Measurements from ENCODE around the gene SPATA20.

Gene SPATA20

DNA sequence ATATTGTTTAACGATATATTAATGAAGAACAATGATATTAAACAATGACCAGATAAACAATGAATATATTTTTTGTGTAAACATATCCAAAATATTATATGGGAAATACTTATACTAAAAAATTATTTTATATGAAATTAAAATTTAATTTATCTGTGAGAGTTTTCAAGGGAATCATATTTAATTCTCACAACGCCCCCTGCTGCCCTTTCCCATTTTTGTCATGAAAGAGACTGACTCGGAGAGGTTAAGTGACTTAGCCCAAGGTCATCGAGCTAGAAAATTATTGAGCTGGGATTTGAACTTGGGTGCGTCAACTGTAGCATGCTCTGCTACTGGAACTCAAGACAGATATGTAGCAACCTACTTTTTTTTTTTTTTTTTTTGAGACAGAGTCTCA lies 45.9 kb upstream of the SPATA20 start:
- Histone ChIP-seq H2BK12ac (ENCODE audit: low read length) (no peak overlapping the region), H3K18ac (ENCODE audit: low read length) (no peak overlapping the region), H2AK5ac (ENCODE audit: low read length) (no peak overlapping the region), H3K27me3 (ENCODE audit: insufficient read depth, low read length) (peaks cover 2% of the 10 kb centered on the region), H3K4ac (ENCODE audit: low read depth, low read length) (no peak overlapping the region), H3K14ac (ENCODE audit: low read length) (no peak overlapping the region), H4K91ac (ENCODE audit: low read depth, low read length) (no peak overlapping the region), H2BK120ac (ENCODE audit: insufficient read depth, low read length, poor library complexity) (no peak overlapping the region), H4K8ac (ENCODE audit: low read depth, low read length) (no peak overlapping the region), H3K4me3 (ENCODE audit: low read depth, low read length) (no peak overlapping the region), H3K9ac (ENCODE audit: low read length) (no peak overlapping the region), H3K79me2 (ENCODE audit: control insufficient read depth, insufficient read depth, low read length, poor library complexity) (no peaks in the 10 kb centered on the region), H3K27ac (ENCODE audit: low read depth, low read length) (no peak overlapping the region), H3K23ac (ENCODE audit: low read length) (no peak overlapping the region), H3K4me1 (ENCODE audit: control insufficient read depth in 1 of 2, insufficient read depth in 2 of 2, low read length in 2 of 2) (peaks cover 4 to 6% of the 10 kb centered on the region in 2 experiments), H2BK5ac (ENCODE audit: low read depth, low read length, poor library complexity) (no peak overlapping the region), H4K12ac (ENCODE audit: low read depth, low read length) (no peak overlapping the region), H3K4me2 (ENCODE audit: low read length) (no peak overlapping the region), H3K36me3 (ENCODE audit: control insufficient read depth in 1 of 2, insufficient read depth in 2 of 2, low read length in 2 of 2) (no peaks in the 10 kb centered on the region), H3K79me1 (ENCODE audit: low read length) (no peaks in the 10 kb centered on the region), H2AFZ (ENCODE audit: insufficient read depth, low read length, poor library complexity) (no peak overlapping the region), H3K9me3 (ENCODE audit: insufficient read depth, low read depth, low read length) (no peaks in the 10 kb centered on the region)
- peak in 1 of 2 donors; percentile 48 for DNase-seq
- WGBS (ENCODE audit: extremely low coverage, insufficient coverage, insufficient read length) = no CpG with 5 or more reads among the region's 5 CpGs

DNA sequence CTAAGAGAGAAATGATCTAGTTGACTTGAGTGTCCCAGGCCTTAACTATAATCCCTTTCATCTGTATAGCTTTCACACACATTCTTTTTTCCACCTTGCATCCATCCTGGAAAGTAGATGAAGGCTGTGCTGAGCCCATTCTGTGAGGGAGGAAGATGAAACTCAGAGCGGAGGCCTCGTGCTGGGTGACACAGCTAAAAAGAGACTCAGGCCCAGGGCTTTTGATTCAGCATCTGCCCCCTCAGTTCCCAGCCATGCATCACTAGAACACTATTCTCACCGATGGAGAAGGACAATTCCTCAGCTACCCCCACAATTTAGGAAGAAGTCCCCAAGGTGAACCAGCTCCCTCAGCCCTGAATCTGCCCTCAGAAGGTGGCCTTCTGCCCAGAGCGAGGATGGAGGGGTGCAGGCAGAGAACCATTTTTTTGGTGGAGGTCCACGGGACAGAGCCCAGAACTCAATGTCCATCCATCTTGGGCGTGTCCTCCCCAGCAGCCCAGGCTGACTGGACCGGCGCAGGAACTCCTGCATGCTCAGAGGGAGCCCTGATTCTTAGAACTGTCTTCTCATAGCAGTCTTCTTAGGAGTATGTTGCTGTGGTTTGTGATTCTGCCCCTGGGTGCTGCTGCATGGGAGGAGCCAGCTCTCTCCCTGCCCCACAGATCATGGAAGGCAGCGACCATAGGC lies 44.5 kb upstream of the SPATA20 start:
- Histone ChIP-seq H3K79me2 (ENCODE audit: control insufficient read depth, insufficient read depth, low read length, poor library complexity) (no peaks in the 10 kb centered on the region), H3K4me2 (ENCODE audit: low read length) (no peak overlapping the region), H3K9me3 (ENCODE audit: insufficient read depth, low read depth, low read length) (no peaks in the 10 kb centered on the region), H3K4me3 (ENCODE audit: low read depth, low read length) (no peak overlapping the region), H3K27ac (ENCODE audit: low read depth, low read length) (no peak overlapping the region), H2BK5ac (ENCODE audit: low read depth, low read length, poor library complexity) (no peak overlapping the region), H2BK12ac (ENCODE audit: low read length) (no peak overlapping the region), H2BK120ac (ENCODE audit: insufficient read depth, low read length, poor library complexity) (no peak overlapping the region), H4K91ac (ENCODE audit: low read depth, low read length) (no peak overlapping the region), H3K18ac (ENCODE audit: low read length) (no peak overlapping the region), H2AK5ac (ENCODE audit: low read length) (no peak overlapping the region), H3K23ac (ENCODE audit: low read length) (no peak overlapping the region), H4K12ac (ENCODE audit: low read depth, low read length) (no peak overlapping the region), H3K4ac (ENCODE audit: low read depth, low read length) (no peak overlapping the region), H4K8ac (ENCODE audit: low read depth, low read length) (no peak overlapping the region), H3K27me3 (ENCODE audit: insufficient read depth, low read length) (peaks cover 2% of the 10 kb centered on the region), H3K9ac (ENCODE audit: low read length) (no peak overlapping the region), H3K14ac (ENCODE audit: low read length) (no peak overlapping the region), H3K4me1 (ENCODE audit: control insufficient read depth in 1 of 2, insufficient read depth in 2 of 2, low read length in 2 of 2) (peaks cover 4 to 6% of the 10 kb centered on the region in 2 experiments), H3K79me1 (ENCODE audit: low read length) (no peaks in the 10 kb centered on the region), H2AFZ (ENCODE audit: insufficient read depth, low read length, poor library complexity) (no peak overlapping the region), H3K36me3 (ENCODE audit: control insufficient read depth in 1 of 2, insufficient read depth in 2 of 2, low read length in 2 of 2) (no peaks in the 10 kb centered on the region)
- no peak for DNase-seq
- no CpG with 5 or more reads among the region's 9 CpGs for WGBS (ENCODE audit: extremely low coverage, insufficient coverage, insufficient read length)

DNA sequence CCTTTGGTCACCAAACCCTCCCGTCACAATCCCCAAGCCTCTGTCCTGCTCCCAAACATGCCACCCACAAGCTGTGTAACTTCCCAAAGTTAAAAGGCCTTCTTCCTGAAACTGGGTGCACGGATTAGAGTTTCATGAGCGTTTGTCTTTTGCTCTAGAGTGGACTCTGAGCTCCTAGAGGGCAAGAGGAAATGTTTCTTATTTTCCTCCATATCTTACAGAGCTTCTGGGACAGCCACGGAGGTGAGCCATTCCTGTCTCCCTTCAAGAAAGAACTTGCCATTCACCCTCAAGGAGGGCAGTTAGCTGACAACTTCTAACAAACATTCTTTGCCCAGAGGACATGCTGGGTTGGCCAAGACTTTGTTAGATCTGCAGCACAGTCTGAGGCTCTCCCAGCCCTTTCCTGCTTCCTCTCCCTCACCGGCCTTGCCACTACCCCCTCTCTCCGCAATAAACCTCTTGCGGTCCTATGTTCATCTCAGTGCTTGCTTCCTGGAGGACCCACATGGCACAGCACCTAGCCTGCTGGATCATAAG lies 41.3 kb upstream of the SPATA20 start:
- peaks cover 5% of the 10 kb centered on the region for H3K79me2 ChIP-seq (ENCODE audit: control insufficient read depth, insufficient read depth, low read length, poor library complexity)
- no peak overlapping the region for H3K4me3 ChIP-seq (ENCODE audit: low read depth, low read length)
- no peak overlapping the region for H3K14ac ChIP-seq (ENCODE audit: low read length)
- no peak overlapping the region for H2BK12ac ChIP-seq (ENCODE audit: low read length)
- WGBS (ENCODE audit: extremely low coverage, insufficient coverage, insufficient read length) = no CpG with 5 or more reads among the region's 7 CpGs
- H2BK5ac ChIP-seq (ENCODE audit: low read depth, low read length, poor library complexity) = no peak overlapping the region
- no peak overlapping the region for H4K8ac ChIP-seq (ENCODE audit: low read depth, low read length)
- H4K12ac ChIP-seq (ENCODE audit: low read depth, low read length) = no peak overlapping the region
- H3K79me1 ChIP-seq (ENCODE audit: low read length) = peaks cover 13% of the 10 kb centered on the region
- no peak overlapping the region for H2BK120ac ChIP-seq (ENCODE audit: insufficient read depth, low read length, poor library complexity)
- no peak for DNase-seq
- no peak overlapping the region for H3K9ac ChIP-seq (ENCODE audit: low read length)
- no peak overlapping the region for H3K27ac ChIP-seq (ENCODE audit: low read depth, low read length)
- H3K36me3 ChIP-seq (ENCODE audit: control insufficient read depth in 1 of 2, insufficient read depth in 2 of 2, low read length in 2 of 2) = no peaks in the 10 kb centered on the region
- no peak overlapping the region for H4K91ac ChIP-seq (ENCODE audit: low read depth, low read length)
- H3K4ac ChIP-seq (ENCODE audit: low read depth, low read length) = no peak overlapping the region
- no peak overlapping the region for H3K4me2 ChIP-seq (ENCODE audit: low read length)
- H3K27me3 ChIP-seq (ENCODE audit: insufficient read depth, low read length) = peaks cover 2% of the 10 kb centered on the region
- no peak overlapping the region for H3K18ac ChIP-seq (ENCODE audit: low read length)
- H3K4me1 ChIP-seq (ENCODE audit: control insufficient read depth in 1 of 2, insufficient read depth in 2 of 2, low read length in 2 of 2) = peaks cover 11 to 12% of the 10 kb centered on the region in 2 experiments
- H2AFZ ChIP-seq (ENCODE audit: insufficient read depth, low read length, poor library complexity) = no peak overlapping the region
- no peak overlapping the region for H2AK5ac ChIP-seq (ENCODE audit: low read length)
- no peaks in the 10 kb centered on the region for H3K9me3 ChIP-seq (ENCODE audit: insufficient read depth, low read depth, low read length)
- no peak overlapping the region for H3K23ac ChIP-seq (ENCODE audit: low read length)

DNA sequence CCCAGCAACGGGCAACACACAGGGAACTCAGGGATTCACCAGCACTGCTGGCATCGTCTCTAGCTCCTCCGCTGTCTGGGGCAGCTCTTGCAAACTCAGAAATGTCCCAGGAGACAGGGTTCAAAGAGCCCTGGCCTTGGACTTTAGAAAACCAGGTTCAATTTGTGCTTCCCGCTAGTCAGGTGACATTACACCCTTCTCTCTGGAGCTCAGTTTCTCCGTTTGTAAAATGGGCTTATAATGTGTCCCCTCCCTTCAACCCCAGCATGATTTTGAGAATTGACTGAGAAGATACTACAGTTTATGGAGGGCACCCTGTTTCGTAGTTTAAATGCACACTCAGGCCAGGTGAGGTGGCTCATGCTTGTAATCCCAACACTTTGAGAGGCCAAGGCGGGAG lies 40.7 kb upstream of the SPATA20 start:
- H3K18ac ChIP-seq (ENCODE audit: low read length) = no peak overlapping the region
- H3K27me3 ChIP-seq (ENCODE audit: insufficient read depth, low read length) = peaks cover 2% of the 10 kb centered on the region
- H3K4me3 ChIP-seq (ENCODE audit: low read depth, low read length) = no peak overlapping the region
- H3K4me1 ChIP-seq (ENCODE audit: control insufficient read depth in 1 of 2, insufficient read depth in 2 of 2, low read length in 2 of 2) = peaks cover 13 to 14% of the 10 kb centered on the region in 2 experiments
- no peak overlapping the region for H3K4me2 ChIP-seq (ENCODE audit: low read length)
- H2BK120ac ChIP-seq (ENCODE audit: insufficient read depth, low read length, poor library complexity) = no peak overlapping the region
- no CpG with 5 or more reads among the region's 7 CpGs for WGBS (ENCODE audit: extremely low coverage, insufficient coverage, insufficient read length)
- H3K79me2 ChIP-seq (ENCODE audit: control insufficient read depth, insufficient read depth, low read length, poor library complexity) = peaks cover 5% of the 10 kb centered on the region
- DNase-seq = no peak
- H2BK12ac ChIP-seq (ENCODE audit: low read length) = no peak overlapping the region
- no peak overlapping the region for H3K27ac ChIP-seq (ENCODE audit: low read depth, low read length)
- no peak overlapping the region for H4K8ac ChIP-seq (ENCODE audit: low read depth, low read length)
- no peak overlapping the region for H3K14ac ChIP-seq (ENCODE audit: low read length)
- H3K4ac ChIP-seq (ENCODE audit: low read depth, low read length) = no peak overlapping the region
- H3K9ac ChIP-seq (ENCODE audit: low read length) = no peak overlapping the region
- no peak overlapping the region for H2BK5ac ChIP-seq (ENCODE audit: low read depth, low read length, poor library complexity)
- H4K12ac ChIP-seq (ENCODE audit: low read depth, low read length) = no peak overlapping the region
- no peak overlapping the region for H2AFZ ChIP-seq (ENCODE audit: insufficient read depth, low read length, poor library complexity)
- no peak overlapping the region for H3K23ac ChIP-seq (ENCODE audit: low read length)
- H2AK5ac ChIP-seq (ENCODE audit: low read length) = no peak overlapping the region
- H3K9me3 ChIP-seq (ENCODE audit: insufficient read depth, low read depth, low read length) = no peaks in the 10 kb centered on the region
- no peaks in the 10 kb centered on the region for H3K36me3 ChIP-seq (ENCODE audit: control insufficient read depth in 1 of 2, insufficient read depth in 2 of 2, low read length in 2 of 2)
- H4K91ac ChIP-seq (ENCODE audit: low read depth, low read length) = no peak overlapping the region
- peaks cover 13% of the 10 kb centered on the region for H3K79me1 ChIP-seq (ENCODE audit: low read length)

Data from trophoblast cell (in vitro differentiated cells and primary cell).